Measurements from ENCODE around the gene SPOCK3. TPM values are rescaled to one million over a fixed set of nuclear protein-coding genes. Genes with fewer than 3 reads are reported as not detected.

Gene SPOCK3
- total and polyA plus RNA-seq, 9 donors = 0.50 to 11.0 (median 4.5) TPM

DNA sequence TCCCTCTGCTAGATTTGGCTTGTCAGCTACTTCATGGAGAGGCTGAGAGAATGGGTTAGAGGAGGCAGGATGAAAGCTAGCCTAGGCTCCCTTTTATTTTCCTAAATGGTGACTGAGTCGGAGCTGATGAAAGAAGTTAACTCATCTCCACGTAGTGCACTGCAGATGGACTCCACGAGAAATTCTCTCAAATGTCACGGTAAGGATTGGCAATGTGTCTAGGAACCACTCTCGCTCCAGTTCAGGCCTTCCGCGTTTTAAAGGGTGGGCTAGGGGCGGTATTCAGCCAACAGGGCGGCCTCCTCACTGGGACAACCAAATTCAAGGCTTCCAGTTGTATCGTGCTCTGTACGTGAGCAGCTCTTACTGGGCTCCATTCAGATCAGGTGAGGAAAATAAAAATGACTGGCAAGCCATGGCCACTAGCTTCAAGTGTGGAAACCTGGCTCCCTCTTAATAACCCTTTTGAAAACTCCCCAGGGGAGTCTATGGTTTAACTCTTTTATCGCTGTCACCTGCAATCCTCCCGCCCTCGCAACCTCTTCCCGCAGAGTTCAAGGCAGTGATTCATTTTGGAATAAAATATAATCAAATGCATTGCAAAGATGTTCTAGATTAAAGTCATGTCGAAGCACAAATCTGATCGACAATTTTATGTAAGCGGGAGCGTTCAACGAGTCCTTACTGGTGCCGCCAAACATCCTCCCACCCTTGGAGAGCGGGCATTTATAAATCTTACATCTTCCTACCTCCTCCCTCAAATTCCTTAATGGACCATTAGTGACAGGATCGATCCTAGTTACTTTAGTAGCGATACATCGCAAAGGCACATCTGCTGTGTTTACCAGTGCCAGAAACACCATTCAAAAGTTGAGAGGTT is 1.2 kb downstream of the SPOCK3 start:
- no peak overlapping the region for H3K27ac ChIP-seq
- peak overlapping the region; percentile 30 for H3K4me3 ChIP-seq
- H3K4me1 ChIP-seq (ENCODE audit: insufficient read depth) = peaks cover 3% of the 10 kb centered on the region
- DNase-seq = no peak
- H3K27me3 ChIP-seq = no peaks in the 10 kb centered on the region
- TF ChIP-seq, protein P1, sequence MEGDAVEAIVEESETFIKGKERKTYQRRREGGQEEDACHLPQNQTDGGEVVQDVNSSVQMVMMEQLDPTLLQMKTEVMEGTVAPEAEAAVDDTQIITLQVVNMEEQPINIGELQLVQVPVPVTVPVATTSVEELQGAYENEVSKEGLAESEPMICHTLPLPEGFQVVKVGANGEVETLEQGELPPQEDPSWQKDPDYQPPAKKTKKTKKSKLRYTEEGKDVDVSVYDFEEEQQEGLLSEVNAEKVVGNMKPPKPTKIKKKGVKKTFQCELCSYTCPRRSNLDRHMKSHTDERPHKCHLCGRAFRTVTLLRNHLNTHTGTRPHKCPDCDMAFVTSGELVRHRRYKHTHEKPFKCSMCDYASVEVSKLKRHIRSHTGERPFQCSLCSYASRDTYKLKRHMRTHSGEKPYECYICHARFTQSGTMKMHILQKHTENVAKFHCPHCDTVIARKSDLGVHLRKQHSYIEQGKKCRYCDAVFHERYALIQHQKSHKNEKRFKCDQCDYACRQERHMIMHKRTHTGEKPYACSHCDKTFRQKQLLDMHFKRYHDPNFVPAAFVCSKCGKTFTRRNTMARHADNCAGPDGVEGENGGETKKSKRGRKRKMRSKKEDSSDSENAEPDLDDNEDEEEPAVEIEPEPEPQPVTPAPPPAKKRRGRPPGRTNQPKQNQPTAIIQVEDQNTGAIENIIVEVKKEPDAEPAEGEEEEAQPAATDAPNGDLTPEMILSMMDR (IDR thresholded peaks at IDR 0.05) = no peak
- TF ChIP-seq POLR2A (IDR thresholded peaks at IDR 0.05) (no peak), EP300 (IDR thresholded peaks at IDR 0.05) (no peak)
- no peaks in the 10 kb centered on the region for H3K9me3 ChIP-seq
- H3K36me3 ChIP-seq = no peaks in the 10 kb centered on the region
- intact Hi-C loops (cut with DNase I) = no loop called here
- 50 to 52% (median 52%) methylated on average over 25 of the region's 25 CpGs for WGBS, 3 donors

DNA sequence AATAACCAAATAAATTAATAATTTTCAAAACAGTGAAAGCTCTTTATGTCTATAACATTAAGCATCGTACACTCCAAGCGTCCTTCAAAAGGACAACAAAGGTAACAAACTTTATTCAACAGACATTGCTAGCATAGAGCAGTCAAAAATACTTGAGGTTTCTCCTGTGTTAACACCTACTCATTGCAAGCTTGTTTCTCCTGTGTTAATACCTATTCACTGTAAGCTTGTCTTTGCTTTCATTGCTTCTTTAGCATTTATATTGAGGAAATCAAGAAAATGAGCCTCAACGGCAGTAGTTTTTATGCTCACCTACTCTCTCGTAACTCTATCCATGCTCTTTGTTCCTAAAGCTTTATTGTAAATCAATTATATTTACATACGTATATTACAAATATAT is 3.5 kb downstream of the SPOCK3 start:
- Histone ChIP-seq H3K9me3 (no peaks in the 10 kb centered on the region), H3K4me3 (no peak overlapping the region), H3K27me3 (no peaks in the 10 kb centered on the region), H3K36me3 (no peaks in the 10 kb centered on the region), H3K27ac (no peak overlapping the region), H3K4me1 (ENCODE audit: insufficient read depth) (peaks cover 3% of the 10 kb centered on the region)
- 82 to 89% (median 88%) methylated on average over 5 of the region's 5 CpGs for WGBS, 3 donors
- intact Hi-C loops (cut with DNase I) = no loop called here
- no peak for TF ChIP-seq EP300 (IDR thresholded peaks at IDR 0.05)
- no peak for DNase-seq

DNA sequence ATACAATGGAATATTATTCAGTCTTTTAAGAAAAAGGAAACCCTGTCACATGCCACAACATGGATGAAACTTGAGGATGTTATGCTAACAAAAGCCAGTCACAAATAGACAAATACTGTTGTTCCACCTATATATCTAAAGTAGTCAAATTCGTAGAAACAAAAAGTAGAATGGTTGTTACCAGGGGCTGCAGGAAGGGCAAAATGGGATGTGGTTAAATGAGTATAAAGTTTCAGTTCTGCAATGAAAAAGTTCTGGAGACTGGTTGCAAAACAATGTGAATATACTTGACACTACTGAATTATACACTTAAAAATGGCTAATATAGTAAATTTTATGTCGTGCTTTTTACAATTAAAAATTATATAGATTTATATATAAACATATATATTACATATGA is 12.2 kb downstream of the SPOCK3 start:
- Histone ChIP-seq H3K4me1 (ENCODE audit: insufficient read depth) (no peaks in the 10 kb centered on the region), H3K27me3 (no peaks in the 10 kb centered on the region), H3K4me3 (no peak overlapping the region), H3K27ac (no peak overlapping the region), H3K9me3 (no peaks in the 10 kb centered on the region), H3K36me3 (no peaks in the 10 kb centered on the region)
- DNase-seq = no peak
- intact Hi-C loops (cut with DNase I) = no loop called here
- no peak for TF ChIP-seq POLR2A (IDR thresholded peaks at IDR 0.05)
- TF ChIP-seq, protein P1 (IDR thresholded peaks at IDR 0.05) = no peak
- TF ChIP-seq EP300 (IDR thresholded peaks at IDR 0.05) = no peak
- 84 to 86% (median 85%) methylated on average over 2 of the region's 2 CpGs for WGBS, 3 donors

DNA sequence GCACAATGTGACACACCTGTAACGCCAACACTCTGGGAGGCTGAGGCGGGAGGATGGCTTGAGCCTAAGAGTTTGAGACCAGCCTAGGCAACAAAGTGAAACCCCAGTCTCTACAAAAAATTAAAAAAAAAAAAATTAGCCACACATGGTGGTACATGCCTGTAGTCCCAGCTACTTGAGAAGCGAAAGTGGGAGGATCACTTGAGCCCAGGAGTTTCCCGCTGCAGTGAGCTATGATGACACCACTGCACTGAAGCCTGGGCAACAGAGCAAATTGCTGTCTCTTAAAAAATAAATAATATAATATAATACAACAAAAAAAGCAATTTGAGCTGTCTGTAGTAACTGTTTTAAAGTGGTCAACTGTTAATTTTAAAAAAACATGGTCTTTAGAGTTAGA is 13.2 kb downstream of the SPOCK3 start:
- H3K27ac ChIP-seq = no peak overlapping the region
- no peak overlapping the region for H3K4me3 ChIP-seq
- H3K4me1 ChIP-seq (ENCODE audit: insufficient read depth) = no peaks in the 10 kb centered on the region
- 91 to 94% (median 93%) methylated on average over 4 of the region's 4 CpGs for WGBS, 3 donors
- no peaks in the 10 kb centered on the region for H3K9me3 ChIP-seq
- TF ChIP-seq EP300 (IDR thresholded peaks at IDR 0.05) (no peak), POLR2A (IDR thresholded peaks at IDR 0.05) (no peak)
- TF ChIP-seq, protein P1 (IDR thresholded peaks at IDR 0.05) = no peak
- no peaks in the 10 kb centered on the region for H3K27me3 ChIP-seq
- no peaks in the 10 kb centered on the region for H3K36me3 ChIP-seq
- intact Hi-C loops (cut with DNase I) = no loop called here
- no peak for DNase-seq

DNA sequence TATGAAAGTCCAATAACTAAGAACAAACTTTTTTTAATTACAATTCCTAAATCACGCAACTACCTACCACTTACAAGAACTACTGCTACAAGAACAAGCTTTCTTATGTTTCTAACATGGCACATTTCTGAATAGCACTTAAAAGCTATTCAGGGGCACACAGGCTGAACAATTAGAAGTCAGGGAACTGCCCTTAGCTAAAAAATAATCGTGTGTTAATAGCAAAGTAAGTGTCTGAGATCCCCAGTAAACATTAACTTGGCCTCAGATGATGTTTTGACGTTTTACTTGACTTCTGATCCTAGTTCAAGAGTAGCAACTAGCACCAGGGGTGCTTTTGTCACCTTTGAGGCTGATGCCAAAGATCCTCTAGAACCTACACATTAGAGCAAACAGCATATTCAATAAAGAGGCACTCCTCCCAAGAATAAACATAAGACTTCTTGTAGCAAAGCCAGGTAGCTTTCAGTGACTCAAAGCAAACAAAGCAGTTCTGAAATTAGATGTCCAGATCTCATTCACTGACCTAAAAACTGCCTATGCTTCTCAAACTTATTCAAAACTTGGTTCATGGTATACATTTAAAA is 16.2 kb downstream of the SPOCK3 start:
- TF ChIP-seq EP300 (IDR thresholded peaks at IDR 0.05) (no peak), POLR2A (IDR thresholded peaks at IDR 0.05) (no peak)
- TF ChIP-seq, protein P1 (IDR thresholded peaks at IDR 0.05) = no peak
- 48 to 57% (median 49%) methylated on average over 3 of the region's 3 CpGs for WGBS, 3 donors
- no peak for DNase-seq
- Histone ChIP-seq H3K4me1 (ENCODE audit: insufficient read depth) (no peaks in the 10 kb centered on the region), H3K36me3 (no peaks in the 10 kb centered on the region), H3K4me3 (no peak overlapping the region), H3K27ac (no peak overlapping the region), H3K27me3 (no peaks in the 10 kb centered on the region), H3K9me3 (no peaks in the 10 kb centered on the region)
- intact Hi-C loops (cut with DNase I) = no loop called here

Data from ovary (tissue), 9 donors.